Left ventricle myocardium superior (tissue), 1 donor: ENCODE measurements around the gene MACROD2. TPM values are rescaled to one million over a fixed set of nuclear protein-coding genes. Genes with fewer than 3 reads are reported as not detected.

Source experiments
- ATAC-seq: fragments of 200-7000 bp; cut with Tn5 transposase; one replicate; pipeline ENCODE4 v1.9.1; 2020; ENCODE audit warnings: mild to moderate bottlenecking, moderate library complexity
- DNase-seq: peaks from one replicate; pipeline ENCODE4 v3.0.0-alpha.2; 2020
- intact Hi-C: fragments of 100-400 bp; cut with micrococcal nuclease; formaldehyde crosslinking; loops from one replicate; pipeline ENCODE4 v1.11.0; 2022
- total RNA-seq: library from RNA; stranded (reverse); fragmentation: NEBNext Ultra II Directional; extraction: Animal tissue kit (Norgen Biotek cat#: 25700); gene quantifications from one replicate; pipeline ENCODE4 v1.2.1, GENCODE V29; 2021
- donor health status: DM: no; HTN: yes; CAD: no; lungs with severe emphysema.

MACROD2 gene
- total RNA-seq, 1 donor from 2014 or later = 3.5 TPM

DNA sequence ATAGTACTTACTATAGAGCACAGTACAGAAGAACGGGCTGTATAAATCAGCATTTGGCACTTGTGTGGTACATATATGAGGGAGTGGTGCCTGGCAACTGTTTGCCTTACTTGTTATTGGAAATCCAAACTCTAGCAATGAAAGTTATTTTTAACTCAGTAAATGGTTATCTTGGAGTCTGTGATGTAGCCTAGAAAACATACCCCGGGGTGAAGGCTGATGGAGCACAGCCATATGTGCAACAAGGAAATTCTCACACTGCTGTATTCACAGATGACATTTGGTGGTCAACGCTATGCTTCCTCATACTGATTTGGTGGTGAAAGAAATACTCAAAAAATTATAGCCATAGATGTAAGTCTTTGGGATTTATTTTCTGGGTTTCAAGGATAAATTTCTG is 1149.6 kb downstream of the MACROD2 start:
- intact Hi-C loops = no loop called here
- ATAC-seq = no peak
- DNase-seq = no peak

GRCh38 chr20:15146948-15147347 is 1151.6 kb downstream of the MACROD2 start:
- DNase-seq (no peak), ATAC-seq (no peak)
- intact Hi-C loops = no loop called here

DNA sequence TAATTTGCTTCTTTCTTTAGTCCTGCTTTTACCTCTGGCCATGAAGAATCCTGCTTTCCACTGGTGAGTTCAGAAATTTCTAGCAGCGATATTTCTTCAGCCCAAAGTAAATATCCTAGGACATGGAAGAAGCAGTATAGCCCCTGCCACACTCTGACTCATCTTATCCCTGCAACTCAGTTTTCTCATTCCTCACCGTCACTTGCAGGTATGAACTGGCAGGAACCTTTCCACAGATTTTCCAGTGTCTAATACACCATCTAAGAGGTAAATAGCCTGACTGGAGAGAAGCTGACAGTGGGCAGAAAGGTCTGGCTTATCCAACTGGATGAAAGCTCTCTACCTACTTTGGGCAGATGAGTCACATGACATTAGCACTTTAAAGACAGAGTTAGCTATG is 1158.8 kb downstream of the MACROD2 start:
- ATAC-seq = no peak
- DNase-seq = no peak
- intact Hi-C loops = no loop called here

DNA sequence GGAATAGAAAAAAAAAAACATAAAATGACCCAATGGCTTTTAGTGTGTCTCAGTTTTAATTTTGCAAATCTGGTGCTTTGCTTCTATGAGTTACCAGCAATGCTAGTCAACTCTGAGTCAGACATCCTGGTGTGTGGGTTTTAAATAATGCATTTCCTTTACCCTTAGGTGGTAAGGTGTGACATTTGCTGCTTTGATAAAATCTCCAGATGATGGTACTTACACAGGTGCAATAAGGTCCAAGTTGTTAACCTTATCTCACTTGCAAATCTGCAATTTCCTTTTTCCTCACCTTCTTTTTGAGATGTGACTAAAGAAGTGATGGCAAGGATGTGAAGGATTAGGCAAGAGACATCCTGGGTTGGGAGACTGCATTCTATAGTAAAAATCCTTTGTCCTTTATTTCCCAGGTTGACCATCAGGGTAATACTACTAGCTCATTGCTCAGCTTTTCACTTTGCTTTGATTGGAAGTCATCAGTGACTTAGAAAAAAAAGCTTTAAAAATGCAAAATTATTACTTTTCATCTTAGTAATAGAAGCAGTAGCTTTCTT is 1160.6 kb downstream of the MACROD2 start:
- intact Hi-C loops = no loop called here
- ATAC-seq (no peak), DNase-seq (no peak)

- DNase-seq (no peak), ATAC-seq (no peak)
- intact Hi-C loops = no loop called here
Measured at GRCh38 chr20:15158533-15158932, 1163.2 kb downstream of the MACROD2 start.

DNA sequence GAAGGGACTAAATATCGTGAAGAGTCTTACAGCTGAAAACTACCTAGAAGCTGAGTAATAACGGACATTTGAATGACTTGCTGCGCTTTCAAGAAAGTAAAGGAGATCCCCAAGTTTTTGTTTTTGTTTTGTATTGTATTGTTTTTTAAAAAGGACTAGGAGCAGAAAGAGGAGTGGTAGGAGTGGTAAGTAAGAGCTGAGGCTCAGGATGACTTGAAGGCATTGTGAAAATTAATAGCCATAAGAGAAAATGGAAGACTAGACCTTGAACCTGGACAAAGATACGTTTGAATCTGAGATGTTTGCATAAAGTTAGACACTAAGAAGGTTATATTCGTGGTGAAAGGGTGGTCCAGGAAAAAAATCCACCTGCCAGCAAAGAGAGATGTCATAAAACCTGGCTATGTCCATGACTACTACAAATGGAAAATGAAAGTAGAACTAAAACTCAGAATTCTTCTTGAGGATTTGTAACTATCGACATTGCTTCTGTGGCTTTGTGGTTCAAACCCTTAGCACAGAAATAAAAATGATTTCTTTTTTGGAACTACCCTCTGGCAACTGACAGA is 1166.8 kb downstream of the MACROD2 start:
- intact Hi-C loops = no loop called here
- no peak for DNase-seq
- ATAC-seq = no peak

- intact Hi-C loops = no loop called here
- no peak for DNase-seq
- ATAC-seq = no peak
Measured at GRCh38 chr20:15163632-15164031, 1168.3 kb downstream of the MACROD2 start.

DNA sequence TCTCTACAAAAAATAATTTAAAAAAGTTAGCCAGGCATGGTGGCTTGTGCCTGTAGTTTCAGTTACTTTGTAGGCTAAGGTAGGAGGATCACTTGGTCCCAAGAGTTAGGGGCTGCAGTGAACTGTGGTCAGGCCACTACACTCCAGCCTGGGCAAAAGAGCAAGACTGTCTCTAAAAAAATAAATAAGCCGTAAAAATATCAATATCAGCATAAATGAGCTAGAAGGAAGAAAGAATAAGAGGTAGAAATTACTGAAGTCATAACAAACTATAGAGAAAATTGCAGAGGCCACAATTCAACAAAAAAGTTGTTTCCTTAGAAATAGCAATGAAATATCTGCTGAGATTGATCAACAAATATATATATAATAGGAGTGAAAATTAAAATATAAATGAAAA is 1169.4 kb downstream of the MACROD2 start:
- intact Hi-C loops = no loop called here
- no peak for ATAC-seq
- no peak for DNase-seq

GRCh38 chr20:15166744-15167143 is 1171.4 kb downstream of the MACROD2 start:
- intact Hi-C loops = no loop called here
- ATAC-seq = no peak
- no peak for DNase-seq

GRCh38 chr20:15171016-15171415 is 1175.7 kb downstream of the MACROD2 start:
- ATAC-seq = no peak
- no peak for DNase-seq
- intact Hi-C loops = no loop called here

- intact Hi-C loops = no loop called here
- DNase-seq = no peak
- no peak for ATAC-seq
Measured at GRCh38 chr20:15176929-15177328, 1181.6 kb downstream of the MACROD2 start.

DNA sequence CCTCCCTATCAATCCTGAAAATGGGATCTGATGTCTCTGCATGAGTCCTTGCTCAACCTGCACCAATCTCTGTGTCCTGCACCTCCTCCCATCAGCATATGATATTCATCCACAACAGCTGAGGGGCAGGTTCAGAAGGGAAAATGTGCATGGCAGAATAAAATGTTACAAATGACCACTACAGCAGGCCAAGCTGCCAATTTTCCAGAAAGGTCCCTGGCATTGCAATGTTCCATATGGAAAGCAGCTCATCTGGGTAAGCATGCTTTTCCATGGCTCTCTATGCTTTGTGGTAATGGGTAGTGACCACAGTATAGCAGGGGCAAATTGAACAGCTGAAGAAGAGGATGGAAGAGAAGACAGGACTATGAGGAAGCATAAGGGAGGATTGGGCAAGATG is 1183.3 kb downstream of the MACROD2 start:
- ATAC-seq = no peak
- no peak for DNase-seq
- intact Hi-C loops = no loop called here

DNA sequence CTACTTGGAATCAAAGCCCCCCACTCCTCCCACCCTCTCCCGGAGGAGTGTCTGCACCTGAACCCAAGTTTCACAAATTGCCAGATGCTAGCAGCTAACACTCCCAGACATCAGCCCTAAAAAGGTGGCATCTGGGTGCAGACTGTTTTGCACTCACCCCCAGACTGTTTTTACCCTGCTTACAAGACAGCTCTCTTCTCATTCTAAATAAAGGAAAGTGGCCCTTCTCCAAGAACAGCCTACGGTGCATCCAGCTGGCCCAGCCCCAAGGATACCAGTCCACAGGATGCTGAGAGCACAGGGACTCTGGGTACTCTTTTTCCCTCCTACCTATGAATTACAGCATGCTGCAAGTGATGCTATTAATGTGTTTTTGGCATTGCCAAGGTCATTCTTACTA is 1184.1 kb downstream of the MACROD2 start:
- DNase-seq = peak; percentile 44
- peak; percentile 65 for ATAC-seq
- intact Hi-C loops = no loop called here

- no peak for DNase-seq
- intact Hi-C loops = no loop called here
- ATAC-seq = no peak
Measured at GRCh38 chr20:15179781-15180180, 1184.5 kb downstream of the MACROD2 start.

DNA sequence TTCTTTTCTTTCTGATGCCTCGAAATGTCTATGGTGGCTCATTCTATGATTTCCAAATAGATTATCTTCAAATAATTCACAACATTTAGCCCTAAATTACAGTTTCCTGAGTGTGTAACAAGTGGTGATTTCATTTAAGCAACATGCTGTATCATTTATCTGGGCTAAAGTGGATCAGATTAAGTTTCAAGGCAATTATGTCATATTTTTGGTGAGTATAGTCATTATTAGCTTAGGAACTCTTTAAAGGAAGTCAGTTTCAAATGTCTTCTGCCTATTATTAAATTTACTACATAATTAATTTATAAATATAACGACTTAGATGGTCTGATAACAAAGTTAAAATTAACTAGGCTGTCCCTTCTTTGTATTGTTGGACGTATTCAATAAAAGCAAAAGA is 1190.0 kb downstream of the MACROD2 start:
- DNase-seq (no peak), ATAC-seq (no peak)
- intact Hi-C loops = no loop called here

DNA sequence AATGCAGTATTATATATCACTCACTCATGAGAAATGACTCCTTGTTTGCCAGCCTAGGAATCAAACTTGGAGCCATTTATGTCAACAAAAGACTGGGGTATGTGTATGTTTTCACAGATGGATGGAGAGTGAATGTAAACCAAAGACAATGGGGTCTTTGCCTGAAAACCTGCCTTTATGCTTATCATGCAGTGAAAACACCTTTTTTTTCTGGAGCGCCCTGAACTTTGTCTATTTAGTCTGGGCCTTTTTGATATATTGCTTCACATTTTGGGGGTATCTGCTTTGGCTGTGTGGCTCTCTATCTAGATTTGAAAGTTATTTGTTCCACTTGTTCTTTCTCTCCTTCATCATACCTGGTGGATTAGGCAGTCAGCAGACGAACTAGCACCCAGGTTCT is 1190.6 kb downstream of the MACROD2 start:
- DNase-seq (no peak), ATAC-seq (no peak)
- intact Hi-C loops = no loop called here

DNA sequence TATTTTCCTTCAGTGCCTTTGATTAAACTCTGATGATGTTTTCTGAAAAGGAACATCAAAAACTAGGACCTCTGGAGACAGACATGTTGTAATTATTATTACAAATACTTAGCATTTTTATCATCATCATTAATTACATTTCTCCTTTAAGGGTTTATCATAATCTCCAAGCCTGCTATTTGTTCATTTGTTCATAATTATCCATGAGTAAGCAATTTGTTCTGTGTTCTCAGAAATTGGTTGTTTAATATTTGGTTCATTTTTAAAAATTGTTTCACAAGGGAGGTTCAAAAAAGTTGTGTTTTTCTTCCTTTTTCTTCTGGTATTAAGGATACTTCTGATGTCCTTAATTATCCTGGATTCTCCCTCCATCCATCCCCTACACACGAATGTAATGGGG is 1192.3 kb downstream of the MACROD2 start:
- intact Hi-C loops = no loop called here
- DNase-seq (no peak), ATAC-seq (no peak)

DNA sequence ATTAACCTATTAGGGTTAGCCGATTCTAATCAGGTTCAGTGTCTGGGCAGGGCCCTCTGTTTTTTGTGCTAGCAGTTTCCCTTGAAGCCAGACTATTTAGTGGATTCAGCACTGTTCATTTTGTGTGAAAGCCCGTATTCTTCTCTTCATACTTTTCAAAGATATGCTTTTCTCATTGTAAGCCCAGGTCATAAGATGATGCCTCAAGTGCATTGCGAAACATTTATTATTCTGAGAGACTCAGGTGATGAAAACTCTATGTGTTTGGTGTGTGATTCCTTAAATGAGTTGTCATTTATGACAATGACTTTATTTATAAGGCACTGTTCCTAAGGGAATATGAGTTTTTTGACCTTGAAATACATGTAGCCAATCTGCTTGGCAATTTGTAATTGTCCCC is 1193.1 kb downstream of the MACROD2 start:
- ATAC-seq = no peak
- intact Hi-C loops = no loop called here
- DNase-seq = no peak

- ATAC-seq = no peak
- no peak for DNase-seq
- intact Hi-C loops = no loop called here
Measured at GRCh38 chr20:15191082-15191723, 1195.9 kb downstream of the MACROD2 start.

DNA sequence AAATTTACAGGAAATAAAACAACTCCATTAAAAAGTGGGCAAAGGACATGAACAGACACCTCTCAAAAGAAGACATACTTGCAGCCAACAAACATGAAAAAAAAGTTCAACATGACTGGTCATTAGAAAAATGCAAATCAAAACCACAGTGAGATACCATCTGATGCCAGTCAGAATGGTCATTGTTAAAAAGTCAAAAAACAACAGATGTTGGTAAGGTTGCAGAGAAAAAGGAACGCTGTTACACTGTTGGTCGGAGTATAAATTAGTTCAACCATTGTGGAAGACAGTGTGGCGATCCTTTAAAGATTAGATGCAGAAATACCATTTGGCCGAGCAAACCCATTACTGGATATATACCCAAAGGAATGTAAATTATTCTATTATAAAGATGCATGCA is 1200.1 kb downstream of the MACROD2 start:
- no peak for ATAC-seq
- intact Hi-C loops = no loop called here
- no peak for DNase-seq

DNA sequence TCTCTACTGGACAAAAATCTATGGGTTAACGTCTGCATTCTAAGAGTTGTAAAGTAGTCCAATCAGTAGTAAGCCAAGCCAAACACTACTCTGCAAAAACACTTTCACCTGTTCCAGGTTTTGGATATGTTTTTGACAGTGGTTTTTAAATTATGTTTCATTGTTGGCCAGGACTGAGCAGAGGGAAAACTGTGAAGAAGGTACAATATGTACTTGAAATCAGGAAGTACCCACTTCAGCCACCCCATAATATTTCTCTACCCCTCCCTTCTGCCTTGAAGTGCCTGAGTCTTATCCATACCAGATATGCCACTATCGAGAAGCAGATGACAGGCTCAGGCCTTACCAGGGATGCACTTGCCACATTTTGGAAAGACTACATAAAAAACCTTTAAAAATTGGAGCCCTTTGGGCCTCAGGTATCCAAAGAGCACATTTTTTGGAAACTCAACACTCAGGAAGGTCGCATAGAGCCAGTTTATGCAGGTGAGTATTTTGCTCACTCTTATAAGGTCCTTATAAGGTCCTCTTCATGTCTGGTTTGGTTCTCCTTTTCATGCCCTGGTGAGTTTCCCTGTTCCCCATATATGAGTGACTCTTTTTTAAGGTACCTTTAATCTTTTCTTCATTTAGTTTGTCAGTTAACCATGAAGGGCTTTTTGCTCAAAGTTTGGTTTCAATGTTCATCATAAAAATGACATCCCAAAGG is 1201.4 kb downstream of the MACROD2 start:
- intact Hi-C loops = no loop called here
- ATAC-seq = no peak
- no peak for DNase-seq
